ENCODE data around the gene FBXL17.

GRCh38 chr5:107933326-107933725 lies 448.6 kb downstream of the FBXL17 start:
- no peak for TF ChIP-seq CTCF (conservative IDR thresholded peaks at IDR 0.05; ENCODE audit: low read depth, low read length)
- TF ChIP-seq, protein P1, sequence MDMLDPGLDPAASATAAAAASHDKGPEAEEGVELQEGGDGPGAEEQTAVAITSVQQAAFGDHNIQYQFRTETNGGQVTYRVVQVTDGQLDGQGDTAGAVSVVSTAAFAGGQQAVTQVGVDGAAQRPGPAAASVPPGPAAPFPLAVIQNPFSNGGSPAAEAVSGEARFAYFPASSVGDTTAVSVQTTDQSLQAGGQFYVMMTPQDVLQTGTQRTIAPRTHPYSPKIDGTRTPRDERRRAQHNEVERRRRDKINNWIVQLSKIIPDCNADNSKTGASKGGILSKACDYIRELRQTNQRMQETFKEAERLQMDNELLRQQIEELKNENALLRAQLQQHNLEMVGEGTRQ (IDR thresholded peaks at IDR 0.05; ENCODE audit: low read depth, low read length) = no peak
- TF ChIP-seq CEBPB (IDR thresholded peaks at IDR 0.05; ENCODE audit: low read depth, low read length) = no peak

Data from IMR-90 (cell line).